Parathyroid adenoma (tissue), 2 donors: ENCODE results near the gene CHURC1.

ENCODE experiments used
- H2AFZ ChIP-seq: fragments of 300-600 bp; sonication (generic); one replicate; pipeline ENCODE4 v1.7.0; 2017; ENCODE audit warnings: antibody characterized with exemption, mild to moderate bottlenecking
- H3K27ac ChIP-seq: fragments of 300-600 bp; sonication (generic); one replicate; pipeline ENCODE4 v1.7.0; 2017
- H3K27me3 ChIP-seq: fragments of 300-600 bp; sonication (generic); one replicate; pipeline ENCODE4 v1.7.0; 2017; ENCODE audit warnings: low read length; ENCODE audit not compliant: control insufficient read depth, insufficient read depth
- H3K36me3 ChIP-seq: fragments of 300-600 bp; sonication (generic); one replicate; pipeline ENCODE4 v1.7.0; 2017; ENCODE audit warnings: low read length; ENCODE audit not compliant: control insufficient read depth, insufficient read depth
- H3K4me1 ChIP-seq: fragments of 300-600 bp; sonication (generic); one replicate; pipeline ENCODE4 v1.7.0; 2017; ENCODE audit warnings: control low read depth
- H3K4me2 ChIP-seq: fragments of 300-600 bp; sonication (generic); one replicate; pipeline ENCODE4 v1.7.0; 2017; ENCODE audit warnings: low read length
- H3K4me3 ChIP-seq: fragments of 300-600 bp; sonication (generic); one replicate; pipeline ENCODE4 v1.7.0; 2017; ENCODE audit warnings: low read depth, low read length
- H3K79me2 ChIP-seq: fragments of 300-600 bp; sonication (generic); one replicate; pipeline ENCODE4 v1.7.0; 2017; ENCODE audit warnings: control low read depth
- H3K9ac ChIP-seq: fragments of 300-600 bp; sonication (generic); one replicate; pipeline ENCODE4 v1.7.0; 2017; ENCODE audit warnings: mild to moderate bottlenecking
- H3K9me3 ChIP-seq: fragments of 300-600 bp; sonication (generic); one replicate; pipeline ENCODE4 v1.7.0; 2017; ENCODE audit warnings: low read length; ENCODE audit not compliant: control insufficient read depth
- CTCF ChIP-seq: fragments of 300-600 bp; sonication (generic); IDR thresholded peaks from one replicate; pipeline ENCODE4 v1.7.0; 2017; ENCODE audit warnings: antibody characterized with exemption, mild to moderate bottlenecking
- donor health status: primary hyperparathyroidism.

Gene CHURC1

DNA sequence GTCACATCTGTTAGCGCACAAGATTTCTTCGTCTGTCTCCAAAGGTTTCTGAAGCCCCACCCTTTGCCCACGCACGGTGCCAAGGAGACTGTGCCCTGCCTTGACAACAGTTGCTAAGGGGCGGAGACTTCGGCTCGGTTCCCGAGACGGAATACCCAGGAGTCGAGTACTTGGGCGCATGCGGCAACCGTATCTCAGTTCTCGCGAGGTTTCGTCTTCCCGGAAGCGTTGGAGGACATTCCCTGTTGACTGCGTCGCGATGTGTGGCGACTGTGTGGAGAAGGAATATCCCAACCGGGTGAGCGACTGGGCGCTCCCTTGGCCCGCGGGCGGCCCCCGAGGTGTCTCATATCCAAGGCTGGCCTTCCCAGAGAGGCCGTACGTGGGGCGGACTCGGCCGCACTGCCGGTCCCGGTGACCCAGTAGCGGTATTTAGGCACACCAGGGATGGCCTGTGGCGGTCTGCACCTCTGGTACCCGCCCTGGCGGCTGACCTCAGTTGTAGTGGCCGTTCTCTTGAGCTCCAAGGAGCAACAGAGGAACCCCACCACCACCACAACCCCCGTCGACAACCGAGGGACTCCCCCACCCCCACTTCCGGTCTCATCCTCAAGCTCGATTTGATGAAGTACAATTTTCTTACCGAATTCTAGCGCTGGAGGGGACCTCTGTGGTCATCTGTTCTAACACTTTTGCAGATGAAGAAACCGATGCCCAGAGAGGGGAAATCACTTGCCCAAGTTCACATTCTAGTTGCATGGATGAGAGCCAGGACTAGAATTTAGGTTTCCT lies at the start of gene CHURC1:
Gene CHURC1, plus strand, starts transcription at position 219 of the 792 bp plus-strand sequence. Its CDS starts 41 bp downstream, at position 260.
- H3K4me2 ChIP-seq, result peak within 1 kb of the TSS; percentile 77
- H3K36me3 ChIP-seq, result no peaks in the 10 kb centered on the region
- H3K27ac ChIP-seq, result peak within 1 kb of the TSS; percentile 93
- H3K9ac ChIP-seq, result peak within 1 kb of the TSS; percentile 81
- H3K4me1 ChIP-seq, result peaks cover 5% of the 10 kb centered on the region
- H3K27me3 ChIP-seq, result no peaks in the 10 kb centered on the region
- peaks cover 43% of the 10 kb centered on the region for H3K79me2 ChIP-seq
- no peak for TF ChIP-seq CTCF
- H2AFZ ChIP-seq, result peak within 1 kb of the TSS; percentile 92
- H3K9me3 ChIP-seq, result no peaks in the 10 kb centered on the region
- peak within 1 kb of the TSS; percentile 94 for H3K4me3 ChIP-seq

DNA sequence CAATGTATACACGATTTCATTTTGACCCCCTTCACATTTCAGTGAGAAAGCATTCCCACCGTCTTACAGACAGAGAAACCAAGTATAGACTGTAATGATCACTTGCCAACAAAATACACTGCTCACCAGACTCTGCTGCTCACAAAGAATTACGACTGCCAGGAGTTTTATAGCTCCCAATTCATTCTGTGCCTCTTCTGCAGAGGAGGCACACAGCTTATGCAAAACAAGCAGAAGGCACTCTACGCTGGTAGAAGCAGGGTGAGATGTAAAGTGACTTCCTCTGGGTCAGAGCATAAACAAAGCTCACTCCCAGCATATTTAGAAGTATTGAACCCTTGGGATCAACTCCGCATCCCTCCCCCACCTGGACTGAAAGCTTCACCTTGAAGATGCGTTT lies 49.1 kb upstream of the CHURC1 start:
- Histone ChIP-seq H2AFZ (no peak overlapping the region), H3K27me3 (no peaks in the 10 kb centered on the region), H3K79me2 (peaks cover 24% of the 10 kb centered on the region), H3K4me2 (no peak overlapping the region), H3K27ac (no peak overlapping the region), H3K4me3 (no peak overlapping the region), H3K36me3 (no peaks in the 10 kb centered on the region), H3K9ac (no peak overlapping the region), H3K4me1 (peaks cover 16% of the 10 kb centered on the region), H3K9me3 (no peaks in the 10 kb centered on the region)
- no peak for TF ChIP-seq CTCF

DNA sequence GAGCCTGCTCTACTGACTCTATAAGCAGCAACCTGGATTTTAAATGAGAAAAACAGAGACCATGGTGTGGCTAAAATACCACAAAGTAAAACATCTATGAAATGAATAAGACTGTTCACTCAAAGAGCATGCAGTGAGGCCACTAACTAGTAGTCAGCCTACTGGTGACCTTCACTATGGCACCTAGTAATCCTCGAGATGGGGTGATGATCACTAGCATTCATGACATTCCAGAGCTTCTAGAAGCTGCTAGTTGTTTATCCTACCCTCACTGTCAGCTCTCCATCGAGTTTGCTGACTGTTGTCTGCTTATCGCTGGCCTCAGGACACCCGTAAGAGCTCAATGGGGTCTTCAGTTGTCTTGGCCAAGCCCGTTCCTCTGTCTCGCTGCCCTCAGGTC lies 48.3 kb upstream of the CHURC1 start:
- Histone ChIP-seq H3K27me3 (no peaks in the 10 kb centered on the region), H3K27ac (peak overlapping the region; percentile 71), H2AFZ (peak overlapping the region; percentile 78), H3K4me1 (peaks cover 16% of the 10 kb centered on the region), H3K9ac (no peak overlapping the region), H3K36me3 (no peaks in the 10 kb centered on the region), H3K4me2 (peak overlapping the region; percentile 3), H3K79me2 (peaks cover 24% of the 10 kb centered on the region), H3K4me3 (no peak overlapping the region), H3K9me3 (no peaks in the 10 kb centered on the region)
- TF ChIP-seq CTCF, result no peak

- peaks cover 25% of the 10 kb centered on the region for H3K79me2 ChIP-seq
- TF ChIP-seq CTCF, result no peak
- peaks cover 16% of the 10 kb centered on the region for H3K4me1 ChIP-seq
- H3K4me3 ChIP-seq, result no peak overlapping the region
- no peak overlapping the region for H3K27ac ChIP-seq
- H2AFZ ChIP-seq, result no peak overlapping the region
- no peak overlapping the region for H3K9ac ChIP-seq
- no peaks in the 10 kb centered on the region for H3K9me3 ChIP-seq
- no peak overlapping the region for H3K4me2 ChIP-seq
- no peaks in the 10 kb centered on the region for H3K36me3 ChIP-seq
- no peaks in the 10 kb centered on the region for H3K27me3 ChIP-seq
Measured at GRCh38 chr14:64867182-64867581, 47.1 kb upstream of the CHURC1 start.

- Histone ChIP-seq H3K4me2 (no peak overlapping the region), H3K4me3 (no peak overlapping the region), H3K36me3 (no peaks in the 10 kb centered on the region), H3K4me1 (peaks cover 21% of the 10 kb centered on the region), H3K9ac (no peak overlapping the region), H3K27me3 (no peaks in the 10 kb centered on the region), H2AFZ (no peak overlapping the region), H3K9me3 (no peaks in the 10 kb centered on the region), H3K79me2 (peaks cover 27% of the 10 kb centered on the region), H3K27ac (no peak overlapping the region)
- no peak for TF ChIP-seq CTCF
Measured at GRCh38 chr14:64868379-64868778, 45.9 kb upstream of the CHURC1 start.
